T-helper 2 cell treated with Interferon-gamma antibody and Interleukin-4, amounts not matched to agents 5 μg/mL and 100 μg/mL, for 36 hours (primary cell): ENCODE results near the gene ZBTB46.
A peak's percentile ranks its signal among the peaks of the same experiment; 100 is the strongest.

ENCODE experiments used
- DNase-seq: peaks from one replicate; pipeline ENCODE4 v3.0.0; 2021; ENCODE audit warnings: low spot score
- H3K27ac Mint-ChIP-seq: one replicate; pipeline ENCODE4 v1.8.0; 2021; ENCODE audit warnings: mild to moderate bottlenecking, mixed read lengths
- H3K27me3 Mint-ChIP-seq: one replicate; pipeline ENCODE4 v1.8.0; 2021; ENCODE audit warnings: low read depth, mixed read lengths
- H3K36me3 Mint-ChIP-seq: one replicate; pipeline ENCODE4 v1.8.0; 2021; ENCODE audit warnings: low read depth, mixed read lengths
- H3K4me1 Mint-ChIP-seq: one replicate; pipeline ENCODE4 v1.8.0; 2021; ENCODE audit warnings: low read depth, mixed read lengths
- H3K4me3 Mint-ChIP-seq: one replicate; pipeline ENCODE4 v1.8.0; 2022; ENCODE audit warnings: mild to moderate bottlenecking, moderate library complexity, mixed read lengths
- H3K9me3 Mint-ChIP-seq: one replicate; pipeline ENCODE4 v1.8.0; 2021; ENCODE audit warnings: mixed read lengths

Gene ZBTB46

DNA sequence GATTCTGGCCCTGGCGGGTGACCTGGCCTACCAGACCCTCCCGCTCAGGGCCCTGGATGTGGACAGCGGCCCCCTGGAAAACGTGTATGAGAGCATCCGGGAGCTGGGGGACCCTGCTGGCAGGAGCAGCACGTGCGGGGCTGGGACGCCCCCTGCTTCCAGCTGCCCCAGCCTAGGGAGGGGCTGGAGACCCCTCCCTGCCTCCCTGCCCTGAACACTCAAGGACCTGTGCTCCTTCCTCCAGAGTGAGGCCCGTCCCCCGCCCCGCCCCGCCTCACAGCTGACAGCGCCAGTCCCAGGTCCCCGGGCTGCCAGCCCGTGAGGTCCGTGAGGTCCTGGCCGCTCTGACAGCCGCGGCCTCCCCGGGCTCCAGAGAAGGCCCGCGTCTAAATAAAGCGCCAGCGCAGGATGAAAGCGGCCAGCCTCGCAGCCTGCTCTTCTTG, 92.4 kb downstream of the ZBTB46 start:
- Mint-ChIP-seq H3K27ac (no peak overlapping the region), H3K9me3 (no peaks in the 10 kb centered on the region), H3K36me3 (peaks cover 21% of the 10 kb centered on the region), H3K4me1 (peaks cover 17% of the 10 kb centered on the region), H3K4me3 (peak overlapping the region; percentile 60), H3K27me3 (no peaks in the 10 kb centered on the region)
- DNase-seq = no peak

DNA sequence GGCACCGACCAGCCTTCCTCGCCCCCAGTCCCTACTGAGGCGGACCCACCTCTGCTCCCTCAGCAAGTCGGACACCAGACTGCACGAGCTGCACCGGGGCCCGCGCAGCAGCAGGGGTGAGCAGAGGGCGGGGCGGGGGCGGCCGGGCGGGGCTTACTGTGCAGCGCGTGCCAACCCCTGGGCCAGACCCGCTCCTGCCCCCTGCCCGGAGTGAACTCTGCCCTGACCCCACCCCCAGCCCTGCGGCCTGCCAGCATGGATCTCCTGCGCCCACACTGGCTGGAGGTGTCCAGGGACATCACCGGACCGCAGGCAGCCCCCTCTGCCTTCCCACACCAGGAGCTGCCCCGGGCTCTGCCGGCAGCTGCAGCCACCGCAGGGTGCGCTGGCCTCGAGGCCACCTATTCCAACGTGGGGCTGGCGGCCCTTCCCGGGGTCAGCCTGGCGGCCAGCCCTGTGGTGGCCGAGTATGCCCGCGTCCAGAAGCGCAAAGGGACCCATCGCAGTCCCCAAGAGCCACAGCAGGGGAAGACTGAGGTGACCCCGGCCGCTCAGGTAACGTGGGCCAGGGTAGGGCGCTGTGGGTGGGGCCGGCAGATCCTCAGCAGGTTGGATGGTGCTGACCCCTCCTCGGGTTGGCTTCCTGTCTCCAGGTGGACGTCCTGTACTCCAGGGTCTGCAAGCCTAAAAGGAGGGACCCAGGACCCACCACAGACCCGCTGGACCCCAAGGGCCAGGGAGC, 92.9 kb downstream of the ZBTB46 start:
- no peaks in the 10 kb centered on the region for H3K27me3 Mint-ChIP-seq
- H3K9me3 Mint-ChIP-seq = no peaks in the 10 kb centered on the region
- no peak overlapping the region for H3K27ac Mint-ChIP-seq
- peak overlapping the region; percentile 60 for H3K4me3 Mint-ChIP-seq
- peaks cover 19% of the 10 kb centered on the region for H3K36me3 Mint-ChIP-seq
- peaks cover 20% of the 10 kb centered on the region for H3K4me1 Mint-ChIP-seq
- no peak for DNase-seq

DNA sequence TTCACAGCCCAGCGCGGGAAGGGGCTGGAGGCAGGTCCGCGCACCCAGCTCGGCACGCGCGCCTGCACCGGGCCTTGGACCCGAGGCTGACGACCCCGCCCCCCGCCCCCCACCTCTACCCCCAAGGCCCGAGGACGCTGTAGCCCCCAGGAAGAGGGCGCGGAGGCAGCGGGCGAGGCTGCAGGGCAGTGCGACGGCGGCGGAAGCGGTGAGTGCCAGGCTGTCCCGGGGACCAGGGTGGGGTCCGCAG, 93.4 kb downstream of the ZBTB46 start:
- Mint-ChIP-seq H3K4me1 (peaks cover 20% of the 10 kb centered on the region), H3K27me3 (no peaks in the 10 kb centered on the region), H3K36me3 (peaks cover 19% of the 10 kb centered on the region), H3K9me3 (no peaks in the 10 kb centered on the region), H3K4me3 (peak overlapping the region; percentile 90), H3K27ac (no peak overlapping the region)
- DNase-seq = no peak

GRCh38 chr20:63736893-63737694, 94.0 kb downstream of the ZBTB46 start:
- Mint-ChIP-seq H3K4me3 (peak overlapping the region; percentile 90), H3K9me3 (no peaks in the 10 kb centered on the region), H3K36me3 (peaks cover 19% of the 10 kb centered on the region), H3K27me3 (no peaks in the 10 kb centered on the region), H3K4me1 (peaks cover 20% of the 10 kb centered on the region), H3K27ac (peak overlapping the region; percentile 88)
- DNase-seq = no peak

GRCh38 chr20:63735859-63736718, 95.0 kb downstream of the ZBTB46 start, which contains the start of gene LIME1:
LIME1 (plus strand) TSS chr20:63736664; CDS start chr20:63737550, 886 bp downstream.
- peaks cover 19% of the 10 kb centered on the region for H3K36me3 Mint-ChIP-seq
- peak within 1 kb of the TSS; percentile 90 for H3K4me3 Mint-ChIP-seq
- peak within 1 kb of the TSS; percentile 88 for H3K27ac Mint-ChIP-seq
- DNase-seq = peak; percentile 35
- no peaks in the 10 kb centered on the region for H3K27me3 Mint-ChIP-seq
- H3K9me3 Mint-ChIP-seq = no peaks in the 10 kb centered on the region
- H3K4me1 Mint-ChIP-seq = peaks cover 20% of the 10 kb centered on the region

DNA sequence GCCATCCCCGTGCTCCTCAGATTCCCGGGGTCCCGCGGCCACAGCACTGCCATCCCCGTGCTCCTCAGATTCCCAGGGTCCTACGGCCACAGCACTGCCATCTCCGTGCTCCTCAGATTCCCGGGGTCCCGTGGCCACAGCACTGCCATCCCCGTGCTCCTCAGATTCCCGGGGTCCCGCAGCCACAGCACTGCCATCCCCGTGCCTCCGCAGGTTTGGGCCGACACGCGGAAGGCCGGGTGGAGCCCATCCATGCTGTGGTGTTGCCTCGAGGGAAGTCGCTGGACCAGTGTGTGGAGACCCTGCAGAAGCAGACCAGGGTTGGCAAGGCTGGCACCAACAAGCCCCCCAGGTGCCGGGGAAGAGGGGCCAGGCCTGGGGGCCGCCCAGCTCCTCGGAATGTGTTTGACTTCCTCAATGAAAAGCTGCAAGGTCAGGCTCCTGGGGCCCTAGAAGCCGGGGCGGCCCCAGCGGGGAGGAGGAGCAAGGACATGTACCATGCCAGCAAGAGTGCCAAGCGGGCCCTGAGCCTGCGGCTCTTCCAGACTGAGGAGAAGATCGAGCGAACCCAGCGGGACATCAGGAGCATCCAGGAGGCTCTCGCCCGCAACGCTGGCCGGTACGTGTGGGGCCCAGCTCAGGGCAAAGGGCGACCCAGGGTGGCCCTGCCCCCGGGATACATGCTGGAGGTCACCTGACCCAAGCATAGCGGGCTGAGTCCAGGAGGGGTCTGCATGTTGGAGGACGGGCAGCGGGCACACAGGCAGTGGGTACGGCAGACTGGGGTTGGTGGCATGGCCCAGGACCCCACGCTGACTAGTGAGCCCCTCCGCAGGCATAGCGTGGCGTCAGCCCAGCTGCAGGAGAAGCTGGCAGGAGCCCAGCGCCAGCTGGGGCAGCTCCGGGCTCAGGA, 95.9 kb downstream of the ZBTB46 start:
- peak overlapping the region; percentile 90 for H3K4me3 Mint-ChIP-seq
- H3K36me3 Mint-ChIP-seq = peaks cover 19% of the 10 kb centered on the region
- peaks cover 22% of the 10 kb centered on the region for H3K4me1 Mint-ChIP-seq

GRCh38 chr20:63734111-63734945, 96.7 kb downstream of the ZBTB46 start:
- H3K9me3 Mint-ChIP-seq = no peaks in the 10 kb centered on the region
- no peaks in the 10 kb centered on the region for H3K27me3 Mint-ChIP-seq
- H3K27ac Mint-ChIP-seq = peak overlapping the region; percentile 81
- peak overlapping the region; percentile 37 for H3K4me3 Mint-ChIP-seq
- H3K4me1 Mint-ChIP-seq = peaks cover 31% of the 10 kb centered on the region
- peak; percentile 4 for DNase-seq
- H3K36me3 Mint-ChIP-seq = peaks cover 24% of the 10 kb centered on the region

More for the DNA sequence above, 95.9 kb downstream of the ZBTB46 start:
- no peak for DNase-seq
- H3K27me3 Mint-ChIP-seq = no peaks in the 10 kb centered on the region
- no peaks in the 10 kb centered on the region for H3K9me3 Mint-ChIP-seq
- peak overlapping the region; percentile 88 for H3K27ac Mint-ChIP-seq

- H3K27ac Mint-ChIP-seq = peak overlapping the region; percentile 81
- peak; percentile 3 for DNase-seq
- peaks cover 36% of the 10 kb centered on the region for H3K4me1 Mint-ChIP-seq
- H3K9me3 Mint-ChIP-seq = no peaks in the 10 kb centered on the region
- H3K27me3 Mint-ChIP-seq = no peaks in the 10 kb centered on the region
- peaks cover 27% of the 10 kb centered on the region for H3K36me3 Mint-ChIP-seq
- peak overlapping the region; percentile 37 for H3K4me3 Mint-ChIP-seq
Observed at GRCh38 chr20:63733579-63734081, 97.4 kb downstream of the ZBTB46 start.

GRCh38 chr20:63733117-63733516, 97.9 kb downstream of the ZBTB46 start:
- Mint-ChIP-seq H3K27ac (no peak overlapping the region), H3K4me1 (peaks cover 40% of the 10 kb centered on the region)
- DNase-seq = no peak

GRCh38 chr20:63732118-63733095, 98.7 kb downstream of the ZBTB46 start:
- Mint-ChIP-seq H3K36me3 (peaks cover 37% of the 10 kb centered on the region), H3K27ac (no peak overlapping the region), H3K4me3 (no peak overlapping the region), H3K9me3 (no peaks in the 10 kb centered on the region), H3K4me1 (peaks cover 44% of the 10 kb centered on the region), H3K27me3 (no peaks in the 10 kb centered on the region)
- DNase-seq = no peak

More at GRCh38 chr20:63733117-63733516, 97.9 kb downstream of the ZBTB46 start:
- Mint-ChIP-seq H3K27me3 (no peaks in the 10 kb centered on the region), H3K4me3 (no peak overlapping the region), H3K36me3 (peaks cover 32% of the 10 kb centered on the region), H3K9me3 (no peaks in the 10 kb centered on the region)

DNA sequence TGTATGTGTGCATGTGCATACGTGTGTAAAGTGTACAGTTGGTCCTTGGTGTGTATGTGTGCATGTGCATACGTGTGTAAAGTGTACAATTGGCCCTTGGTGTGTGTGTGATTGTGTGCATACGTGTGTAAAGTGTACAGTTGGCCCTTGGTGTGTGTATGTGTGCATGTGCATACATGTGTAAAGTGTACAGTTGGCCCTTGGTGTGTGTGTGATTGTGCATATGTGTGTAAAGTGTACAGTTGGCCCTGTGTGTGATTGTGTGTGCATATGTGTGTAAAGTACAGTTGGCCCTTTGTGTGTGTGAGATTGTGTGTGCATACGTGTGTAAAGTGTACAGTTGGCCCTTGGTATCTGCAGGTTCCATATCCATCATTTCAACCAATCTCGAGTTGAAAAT, 99.7 kb downstream of the ZBTB46 start:
- Mint-ChIP-seq H3K4me3 (no peak overlapping the region), H3K9me3 (peaks cover 4% of the 10 kb centered on the region), H3K36me3 (peaks cover 43% of the 10 kb centered on the region), H3K4me1 (peaks cover 46% of the 10 kb centered on the region), H3K27me3 (no peaks in the 10 kb centered on the region), H3K27ac (no peak overlapping the region)
- no peak for DNase-seq
